Duodenal mucosa (tissue), 2 donors: ENCODE data around the gene TMEM131.
"Not testable (repeated sequence)": the region's sequence is repeated elsewhere in the genome, so short reads cannot be mapped to it uniquely, and the experiment has no call there.

Source experiments
- H3K27ac ChIP-seq: one replicate; pipeline ENCODE4 v1.7.0; 2013; ENCODE audit warnings: low read depth, low read length
- H3K27me3 ChIP-seq, 2 donors: one replicate each; pipeline ENCODE4 v1.7.0; 2013; ENCODE audit warnings: low read length in 2 of 2, control low read depth in 1 of 2; ENCODE audit not compliant: insufficient read depth in 2 of 2, control insufficient read depth in 1 of 2
- H3K36me3 ChIP-seq, 2 donors: one replicate each; pipeline ENCODE4 v1.7.0; 2013; ENCODE audit warnings: low read length in 2 of 2, control low read depth in 1 of 2; ENCODE audit not compliant: insufficient read depth in 2 of 2, control insufficient read depth in 1 of 2
- H3K4me1 ChIP-seq, 2 donors: one replicate each; pipeline ENCODE4 v1.7.0; 2013; ENCODE audit warnings: low read length in 2 of 2, control low read depth in 1 of 2; ENCODE audit not compliant: insufficient read depth in 2 of 2, control insufficient read depth in 1 of 2
- H3K4me3 ChIP-seq, 2 donors: one replicate each; pipeline ENCODE4 v1.7.0; 2013; ENCODE audit warnings: low read length in 2 of 2, low read depth in 1 of 2
- H3K9ac ChIP-seq, 2 donors: one replicate each; pipeline ENCODE4 v1.7.0; 2013; ENCODE audit warnings: low read length in 2 of 2, low read depth in 1 of 2
- H3K9me3 ChIP-seq, 2 donors: one replicate each; pipeline ENCODE4 v1.7.0; 2013; ENCODE audit warnings: low read length in 2 of 2, control low read depth in 1 of 2; ENCODE audit not compliant: control insufficient read depth in 1 of 2

Gene TMEM131

DNA sequence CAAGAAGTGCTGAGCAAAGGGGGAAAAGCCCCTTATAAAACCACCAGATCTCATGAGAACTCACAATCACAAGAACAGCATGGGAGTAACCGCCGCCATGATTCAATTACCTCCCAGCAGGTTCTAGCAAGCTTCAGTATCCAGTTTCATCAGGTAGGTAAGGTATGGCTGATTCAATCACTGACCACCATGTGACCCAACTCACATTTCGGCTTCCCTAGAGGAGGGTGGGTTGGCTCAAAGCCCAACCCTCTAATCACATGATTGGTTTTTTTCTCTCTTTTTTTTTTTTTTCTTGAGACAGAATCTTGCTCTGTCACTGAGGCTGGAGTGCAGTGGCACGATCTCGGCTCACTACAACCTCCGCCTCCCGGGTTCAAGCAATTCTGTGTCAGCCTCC lies 78.1 kb downstream of the TMEM131 start:
- H3K4me1 ChIP-seq, H3K27ac ChIP-seq: not testable (repeated sequence)

GRCh38 chr2:97914691-97915213 lies 81.0 kb downstream of the TMEM131 start:
- no peak overlapping the region for H3K9ac ChIP-seq
- H3K9me3 ChIP-seq, result no peaks in the 10 kb centered on the region
- no peaks in the 10 kb centered on the region for H3K27me3 ChIP-seq
- H3K27ac ChIP-seq, result no peak overlapping the region
- H3K4me1 ChIP-seq, result peaks cover 16 to 17% of the 10 kb centered on the region in 2 donors
- H3K4me3 ChIP-seq, result no peak overlapping the region
- H3K36me3 ChIP-seq, result no peaks in the 10 kb centered on the region

More for the DNA sequence above, 78.1 kb downstream of the TMEM131 start:
- H3K4me3 ChIP-seq, H3K9ac ChIP-seq, H3K27me3 ChIP-seq, H3K36me3 ChIP-seq, H3K9me3 ChIP-seq: not testable (repeated sequence)

DNA sequence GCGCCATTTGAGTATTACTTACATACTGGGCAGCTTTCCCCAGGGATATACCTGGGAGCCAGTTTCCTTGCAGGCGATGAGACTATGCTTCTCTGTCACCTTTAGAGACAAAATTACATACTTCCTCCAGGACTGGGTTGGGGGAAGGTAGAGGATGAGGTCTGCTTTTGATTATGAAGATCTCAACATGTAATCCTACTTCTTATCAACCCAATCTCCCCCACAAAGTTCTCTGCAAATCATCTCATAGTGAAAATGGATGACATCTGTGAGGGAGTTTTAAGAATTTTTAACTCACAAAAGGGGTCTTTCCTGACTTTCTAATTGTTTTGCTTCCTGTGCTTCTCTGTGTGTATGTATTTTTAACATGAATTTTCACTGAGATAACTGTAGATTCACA lies 81.9 kb downstream of the TMEM131 start:
- no peaks in the 10 kb centered on the region for H3K36me3 ChIP-seq
- no peak overlapping the region for H3K9ac ChIP-seq
- H3K27me3 ChIP-seq, result no peaks in the 10 kb centered on the region
- H3K4me3 ChIP-seq, result no peak overlapping the region
- H3K4me1 ChIP-seq, result peaks cover 17 to 21% of the 10 kb centered on the region in 2 donors
- no peak overlapping the region for H3K27ac ChIP-seq
- H3K9me3 ChIP-seq, result no peaks in the 10 kb centered on the region

DNA sequence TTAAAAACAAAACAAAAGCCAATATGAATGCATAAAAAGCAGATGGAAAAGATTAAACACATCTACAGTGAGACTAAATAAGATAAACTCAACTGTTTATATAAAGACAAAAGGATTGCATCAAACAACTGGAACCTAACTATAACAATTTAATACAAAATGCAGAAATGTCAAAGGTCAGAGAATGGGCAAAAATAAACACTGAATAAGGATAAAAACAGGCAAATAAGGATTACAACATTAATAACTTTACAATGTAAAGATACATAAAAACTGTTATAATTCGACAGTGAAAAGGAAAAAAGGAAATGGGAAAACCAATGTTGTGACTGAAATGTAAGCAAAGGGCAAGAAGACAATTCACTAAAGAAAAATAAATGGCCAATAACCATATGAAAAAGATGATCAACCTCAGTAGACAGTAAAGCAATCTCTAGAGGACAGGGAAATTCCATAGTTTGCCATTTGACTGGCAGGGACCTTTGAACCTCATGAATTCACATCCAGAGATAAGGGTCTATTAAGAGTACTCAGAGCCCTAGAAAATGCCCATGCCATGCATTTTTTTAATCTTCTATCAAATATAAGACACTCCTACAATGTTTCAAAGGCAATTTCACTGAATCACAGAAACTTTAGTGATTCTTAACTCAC lies 83.7 kb downstream of the TMEM131 start:
- H3K9ac ChIP-seq, result no peak overlapping the region
- peak overlapping the region in 1 of 2 donors; percentile 4 for H3K4me3 ChIP-seq
- peaks cover 0 to 2% of the 10 kb centered on the region in 2 donors for H3K36me3 ChIP-seq
- no peaks in the 10 kb centered on the region for H3K27me3 ChIP-seq
- no peaks in the 10 kb centered on the region for H3K9me3 ChIP-seq
- H3K4me1 ChIP-seq, result peaks cover 17 to 21% of the 10 kb centered on the region in 2 donors
- H3K27ac ChIP-seq, result no peak overlapping the region

DNA sequence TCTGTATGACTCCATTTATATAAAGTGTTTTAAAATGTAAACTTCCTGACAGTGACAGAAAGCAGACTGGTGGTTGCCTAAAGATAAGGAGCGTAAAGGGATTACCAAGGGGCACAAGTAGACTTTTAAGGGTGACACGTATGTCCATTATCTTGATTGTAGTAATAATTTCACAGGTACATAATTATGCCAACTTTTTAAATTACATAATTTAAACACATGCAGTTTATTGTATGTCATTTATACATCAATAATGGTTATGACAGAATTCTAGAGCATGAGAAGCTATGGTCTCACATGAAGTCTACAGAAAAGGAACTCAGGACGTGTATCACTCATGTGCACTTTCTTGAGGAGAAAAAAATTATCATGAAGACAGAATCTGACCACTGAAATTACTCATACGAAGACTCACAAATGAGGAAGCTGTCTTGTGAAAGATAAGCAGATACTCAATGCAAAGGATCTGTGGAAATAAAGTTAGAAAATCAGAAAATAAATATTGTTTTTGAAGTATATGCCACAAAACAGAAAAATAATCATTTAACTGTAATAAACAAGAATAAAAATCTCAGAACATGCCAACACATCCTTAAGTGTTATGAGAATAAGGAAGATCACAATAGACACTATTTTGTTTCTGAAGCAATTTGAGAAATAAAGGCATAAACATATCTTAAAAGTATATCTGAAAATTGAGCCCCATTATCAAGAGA lies 84.4 kb downstream of the TMEM131 start:
- Histone ChIP-seq H3K27me3 (no peaks in the 10 kb centered on the region), H3K27ac (no peak overlapping the region), H3K4me3 (no peak overlapping the region), H3K4me1 (peaks cover 20 to 21% of the 10 kb centered on the region in 2 donors), H3K36me3 (peaks cover 0 to 2% of the 10 kb centered on the region in 2 donors), H3K9ac (no peak overlapping the region), H3K9me3 (no peaks in the 10 kb centered on the region)

GRCh38 chr2:97910403-97911205 lies 85.1 kb downstream of the TMEM131 start:
- Histone ChIP-seq H3K9me3 (no peaks in the 10 kb centered on the region), H3K4me1 (peaks cover 21 to 24% of the 10 kb centered on the region in 2 donors), H3K36me3 (peaks cover 0 to 2% of the 10 kb centered on the region in 2 donors), H3K27me3 (no peaks in the 10 kb centered on the region), H3K27ac (no peak overlapping the region), H3K4me3 (no peak overlapping the region), H3K9ac (no peak overlapping the region)

DNA sequence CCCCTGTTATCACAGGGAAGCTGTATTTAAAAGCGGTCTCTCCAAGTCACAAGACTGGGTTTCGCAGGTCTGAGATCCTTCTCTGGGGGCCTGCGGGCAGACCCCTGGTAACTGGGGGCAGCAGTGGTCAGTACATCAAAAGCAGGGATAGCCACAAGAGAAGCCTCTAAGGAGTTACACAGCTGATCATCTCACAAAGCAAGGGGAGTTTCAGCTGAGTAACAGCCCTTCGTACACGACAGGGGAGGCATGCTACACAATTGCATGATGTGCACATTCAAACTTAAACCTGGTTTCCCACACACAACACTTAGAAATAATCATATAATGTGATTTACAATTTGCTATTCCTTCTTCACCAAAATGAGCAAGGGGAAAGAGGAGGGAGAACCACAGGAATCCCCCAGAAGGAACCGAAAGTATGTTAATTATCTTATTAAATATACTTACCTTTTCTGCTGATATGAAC lies 87.5 kb downstream of the TMEM131 start:
- Histone ChIP-seq H3K36me3 (peaks cover 0 to 2% of the 10 kb centered on the region in 2 donors), H3K9me3 (no peaks in the 10 kb centered on the region), H3K27ac (no peak overlapping the region), H3K4me3 (no peak overlapping the region), H3K27me3 (no peaks in the 10 kb centered on the region), H3K4me1 (peaks cover 21 to 24% of the 10 kb centered on the region in 2 donors), H3K9ac (no peak overlapping the region)

DNA sequence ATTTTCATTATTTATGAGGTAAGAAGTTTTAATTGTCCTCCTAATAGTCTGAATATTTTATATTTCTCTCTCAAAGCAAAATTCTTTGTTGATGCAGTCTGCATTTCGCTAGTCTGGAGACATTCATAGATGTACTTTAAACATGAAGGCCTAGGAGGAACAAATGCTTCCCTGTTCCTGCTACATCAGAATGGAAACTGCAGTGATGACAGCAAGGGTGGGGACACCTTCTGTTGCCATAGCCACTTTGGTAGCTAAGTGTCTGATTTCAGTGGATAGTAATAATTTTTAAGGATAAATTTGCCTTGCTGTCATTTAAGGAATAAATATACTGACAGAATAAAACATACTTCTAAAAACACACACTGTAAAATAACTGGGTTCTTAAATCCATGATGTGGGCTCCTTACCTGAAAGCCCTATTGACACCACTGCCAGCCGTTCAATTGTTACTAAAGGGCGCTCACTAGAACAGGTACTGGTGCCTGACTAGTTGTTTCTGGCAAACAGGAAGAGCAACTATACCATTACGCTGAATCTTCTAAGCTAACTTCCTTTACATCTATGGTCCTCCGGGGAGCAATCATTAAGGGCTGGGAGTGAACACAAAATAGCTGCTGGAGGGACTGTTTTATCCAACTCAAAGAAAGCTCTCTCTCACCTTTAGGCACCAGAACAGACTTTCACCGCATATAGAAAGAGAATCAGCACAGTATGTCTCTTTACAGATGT lies 88.2 kb downstream of the TMEM131 start:
- Histone ChIP-seq H3K36me3 (peaks cover 0 to 2% of the 10 kb centered on the region in 2 donors), H3K9me3 (no peaks in the 10 kb centered on the region), H3K27ac (no peak overlapping the region), H3K4me3 (no peak overlapping the region), H3K9ac (no peak overlapping the region), H3K27me3 (no peaks in the 10 kb centered on the region), H3K4me1 (peaks cover 17 to 23% of the 10 kb centered on the region in 2 donors)

DNA sequence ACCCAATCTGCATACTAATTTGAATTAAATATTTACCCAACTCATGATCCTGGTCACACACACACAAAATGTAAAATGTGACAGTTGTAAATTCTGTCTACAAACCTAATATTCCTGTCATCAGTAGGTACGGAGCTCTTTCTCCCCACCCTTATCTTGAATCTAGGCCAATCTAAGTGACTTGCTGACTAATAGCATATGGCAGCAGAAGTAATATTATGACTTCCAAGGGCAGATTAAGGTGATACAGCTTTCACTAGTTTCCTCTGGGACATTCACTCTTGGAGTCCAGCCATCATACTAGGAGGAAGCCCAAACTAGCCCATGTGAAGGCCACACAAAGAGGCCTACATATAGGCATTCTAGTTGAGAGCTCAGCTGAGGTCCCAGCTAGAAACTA lies 89.4 kb downstream of the TMEM131 start:
- peaks cover 5 to 13% of the 10 kb centered on the region in 2 donors for H3K4me1 ChIP-seq
- no peak overlapping the region for H3K4me3 ChIP-seq
- no peak overlapping the region for H3K9ac ChIP-seq
- peaks cover 0 to 2% of the 10 kb centered on the region in 2 donors for H3K36me3 ChIP-seq
- H3K9me3 ChIP-seq, result no peaks in the 10 kb centered on the region
- H3K27ac ChIP-seq, result no peak overlapping the region
- no peaks in the 10 kb centered on the region for H3K27me3 ChIP-seq
